NB4 (cell line): ENCODE measurements around the gene PSMB5.

Source experiments
- MYC ChIP-seq: IDR thresholded peaks from 2 replicates; pipeline ENCODE4 v1.6.1; 2011; ENCODE audit warnings: low read depth, low read length
- POLR2A ChIP-seq: IDR thresholded peaks from 2 replicates; pipeline ENCODE4 v1.6.1; 2011; ENCODE audit warnings: mild to moderate bottlenecking; ENCODE audit not compliant: insufficient read length; ENCODE audit errors: extremely low read depth
- TF ChIP-seq, protein P1 (sequence below): IDR thresholded peaks from one replicate; pipeline ENCODE4 v1.5.1; 2012; ENCODE audit warnings: low read depth, low read length
- TF ChIP-seq, protein P2 (sequence below): IDR thresholded peaks from 2 replicates; pipeline ENCODE4 v1.6.1; 2011; ENCODE audit warnings: low read depth, low read length

DNA sequence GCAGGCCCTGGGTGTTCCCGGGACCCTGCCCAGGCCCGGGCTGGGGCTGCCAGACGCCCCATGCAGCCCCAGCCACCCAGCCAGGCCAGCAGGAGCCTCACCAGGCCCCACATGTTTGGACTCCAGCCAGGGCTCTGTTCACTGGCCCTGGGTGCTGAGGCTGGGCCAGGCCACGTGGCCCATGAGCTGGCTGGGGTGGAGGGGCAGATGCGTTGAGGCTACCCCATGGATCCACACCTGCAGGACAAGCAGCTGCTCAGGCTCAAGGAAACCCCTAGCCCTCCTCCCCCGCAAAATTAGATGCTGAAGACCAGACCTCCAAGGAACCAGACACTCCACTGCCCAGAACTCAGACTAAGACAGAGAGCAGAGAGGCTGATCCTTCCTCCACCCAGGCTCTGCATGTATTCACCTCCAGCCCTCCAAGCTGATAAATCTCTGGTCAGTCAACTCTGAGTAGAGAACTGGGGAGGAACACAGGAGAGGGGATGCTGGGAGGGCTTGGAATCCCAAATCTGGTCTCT lies 21.0 kb upstream of the PSMB5 start:
- TF ChIP-seq, protein P1, sequence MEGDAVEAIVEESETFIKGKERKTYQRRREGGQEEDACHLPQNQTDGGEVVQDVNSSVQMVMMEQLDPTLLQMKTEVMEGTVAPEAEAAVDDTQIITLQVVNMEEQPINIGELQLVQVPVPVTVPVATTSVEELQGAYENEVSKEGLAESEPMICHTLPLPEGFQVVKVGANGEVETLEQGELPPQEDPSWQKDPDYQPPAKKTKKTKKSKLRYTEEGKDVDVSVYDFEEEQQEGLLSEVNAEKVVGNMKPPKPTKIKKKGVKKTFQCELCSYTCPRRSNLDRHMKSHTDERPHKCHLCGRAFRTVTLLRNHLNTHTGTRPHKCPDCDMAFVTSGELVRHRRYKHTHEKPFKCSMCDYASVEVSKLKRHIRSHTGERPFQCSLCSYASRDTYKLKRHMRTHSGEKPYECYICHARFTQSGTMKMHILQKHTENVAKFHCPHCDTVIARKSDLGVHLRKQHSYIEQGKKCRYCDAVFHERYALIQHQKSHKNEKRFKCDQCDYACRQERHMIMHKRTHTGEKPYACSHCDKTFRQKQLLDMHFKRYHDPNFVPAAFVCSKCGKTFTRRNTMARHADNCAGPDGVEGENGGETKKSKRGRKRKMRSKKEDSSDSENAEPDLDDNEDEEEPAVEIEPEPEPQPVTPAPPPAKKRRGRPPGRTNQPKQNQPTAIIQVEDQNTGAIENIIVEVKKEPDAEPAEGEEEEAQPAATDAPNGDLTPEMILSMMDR: no peak
- TF ChIP-seq POLR2A (no peak), MYC (no peak)
- TF ChIP-seq, protein P2, sequence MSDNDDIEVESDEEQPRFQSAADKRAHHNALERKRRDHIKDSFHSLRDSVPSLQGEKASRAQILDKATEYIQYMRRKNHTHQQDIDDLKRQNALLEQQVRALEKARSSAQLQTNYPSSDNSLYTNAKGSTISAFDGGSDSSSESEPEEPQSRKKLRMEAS: no peak
